HEK293T (cell line): ENCODE measurements around the gene ZNF324B.
A peak's percentile ranks its signal among the peaks of the same experiment; 100 is the strongest.

ENCODE experiments used
- CTCF ChIA-PET: fragments of 350-600 bp; formaldehyde crosslinking; extraction: SDS; loops from one replicate; lab custom pipeline; 2021; ENCODE audit warnings: antibody characterized with exemption, inconsistent platforms; lab: Yijun Ruan, JAX
- POLR2A ChIA-PET: fragments of 350-600 bp; formaldehyde crosslinking; extraction: SDS; loops from one replicate; lab custom pipeline; 2020; ENCODE audit warnings: antibody characterized with exemption, inconsistent platforms; lab: Yijun Ruan, JAX
- DNase-seq: peaks from one replicate; pipeline ENCODE4 v3.0.0; 2012; ENCODE audit warnings: mixed read lengths; ENCODE audit errors: extremely low spot score
- ARNT ChIP-seq: fragments of 450-650 bp; IDR thresholded peaks from 2 replicates; pipeline ENCODE4 v1.6.1; 2017; ENCODE audit warnings: mild to moderate bottlenecking
- BHLHE40 ChIP-seq: fragments of 450-650 bp; IDR thresholded peaks from 2 replicates; pipeline ENCODE4 v1.6.1; 2016; ENCODE audit warnings: mild to moderate bottlenecking, moderate library complexity, borderline replicate concordance
- CTBP1 ChIP-seq: fragments of 450-650 bp; IDR thresholded peaks from 2 replicates; pipeline ENCODE4 v1.6.1; 2016; ENCODE audit warnings: borderline replicate concordance
- ELF4 ChIP-seq: fragments of 450-650 bp; IDR thresholded peaks from 2 replicates; pipeline ENCODE4 v1.6.1; 2017; ENCODE audit warnings: antibody characterized with exemption
- FOXA1 ChIP-seq: fragments of 450-650 bp; IDR thresholded peaks from 2 replicates; pipeline ENCODE4 v1.6.1; 2016; ENCODE audit warnings: mild to moderate bottlenecking
- FOXK2 ChIP-seq: fragments of 450-650 bp; IDR thresholded peaks from 2 replicates; pipeline ENCODE4 v1.6.1; 2016; ENCODE audit warnings: mild to moderate bottlenecking
- FOXM1 ChIP-seq: fragments of 450-650 bp; IDR thresholded peaks from 2 replicates; pipeline ENCODE4 v1.6.1; 2017; ENCODE audit warnings: mild to moderate bottlenecking, borderline replicate concordance
- HDGF ChIP-seq: fragments of 450-650 bp; IDR thresholded peaks from 2 replicates; pipeline ENCODE4 v1.6.1; 2017; ENCODE audit warnings: antibody characterized with exemption, borderline replicate concordance
- L3MBTL2 ChIP-seq: fragments of 450-650 bp; conservative IDR thresholded peaks from 2 replicates; pipeline ENCODE4 v1.6.1; 2016; ENCODE audit warnings: mild to moderate bottlenecking
- LEF1 ChIP-seq: fragments of 450-650 bp; IDR thresholded peaks from 2 replicates; pipeline ENCODE4 v1.6.1; 2017; ENCODE audit warnings: mild to moderate bottlenecking, borderline replicate concordance
- NFRKB ChIP-seq: fragments of 450-650 bp; IDR thresholded peaks from 2 replicates; pipeline ENCODE4 v1.6.1; 2016; ENCODE audit warnings: mild to moderate bottlenecking, moderate library complexity
- PKNOX1 ChIP-seq: fragments of 450-650 bp; IDR thresholded peaks from 2 replicates; pipeline ENCODE4 v1.6.1; 2016
- SP1 ChIP-seq: fragments of 450-650 bp; IDR thresholded peaks from 2 replicates; pipeline ENCODE4 v1.6.1; 2017
- SUZ12 ChIP-seq: fragments of 450-650 bp; IDR thresholded peaks from 2 replicates; pipeline ENCODE4 v1.6.1; 2016; ENCODE audit warnings: mild to moderate bottlenecking
- TARDBP ChIP-seq: fragments of 450-650 bp; IDR thresholded peaks from 2 replicates; pipeline ENCODE4 v1.6.1; 2016
- ZNF384 ChIP-seq: fragments of 450-650 bp; IDR thresholded peaks from 2 replicates; pipeline ENCODE4 v1.6.1; 2016

The ZNF324B gene

GRCh38 chr19:58499021-58499927, 47.9 kb downstream of the ZNF324B start:
- peak; percentile 97 for DNase-seq
- TF ChIP-seq PKNOX1 (peak; percentile 55), ZNF384 (no peak), FOXM1 (no peak), L3MBTL2 (peak; percentile 68), CTBP1 (peak; percentile 85), ARNT (no peak), ELF4 (no peak; the same call in 1 of the 2 replicates), HDGF (0 out of 2 replicates have a peak, but pooled peaks have one; percentile 68), SP1 (no peak), BHLHE40 (no peak)
- ChIA-PET POLR2A (interaction anchor here (0.6 to 1.8 kb wide), 4 partner anchors 20 to 48 kb away, joined by 3 to 10 read pairs (median 6); partner anchors contain the start of genes ZBTB45, ZNF324B and ZNF446), CTCF (no interaction called here)

- TF ChIP-seq FOXK2 (no peak), FOXM1 (no peak), L3MBTL2 (no peak), TARDBP (no peak), PKNOX1 (no peak), NFRKB (no peak), ARNT (no peak), LEF1 (no peak), BHLHE40 (no peak), SUZ12 (no peak), CTBP1 (no peak), ZNF384 (no peak), FOXA1 (no peak), ELF4 (no peak), HDGF (no peak), SP1 (no peak)
- ChIA-PET CTCF (no interaction called here), POLR2A (interaction anchor here (0.6 to 1.8 kb wide), 3 partner anchors 18 to 25 kb away, joined by 3 to 10 read pairs (median 5); partner anchors contain the start of genes ZBTB45 and ZNF446)
- no peak for DNase-seq
Observed at GRCh38 chr19:58500242-58500641, 48.8 kb downstream of the ZNF324B start.
